H1 (cell line): ENCODE measurements around the gene DNMT3L. TPM values are rescaled to one million over a fixed set of nuclear protein-coding genes. Genes with fewer than 3 reads are reported as not detected.

Source experiments
- MAFK ChIP-seq: IDR thresholded peaks from 2 replicates; pipeline ENCODE4 v1.6.1; 2012; ENCODE audit warnings: low read depth, mild to moderate bottlenecking, improper control_type of control experiment, low read length
- POU5F1 ChIP-seq: IDR thresholded peaks from 2 replicates; pipeline ENCODE4 v1.6.1; 2011; ENCODE audit warnings: low read depth, mild to moderate bottlenecking, low read length, moderate library complexity
- SAP30 ChIP-seq: fragments of 300-600 bp; sonication (generic); IDR thresholded peaks from 2 replicates; pipeline ENCODE4 v1.7.1; 2012; ENCODE audit warnings: low read length, moderate library complexity, mild to moderate bottlenecking, inconsistent platforms; ENCODE audit not compliant: insufficient read depth, insufficient replicate concordance
- SRF ChIP-seq: IDR thresholded peaks from 2 replicates; pipeline ENCODE4 v1.6.1; 2011; ENCODE audit warnings: mild to moderate bottlenecking, low read depth, low read length, moderate library complexity
- polyA plus RNA-seq, 7 experiments: library from polyadenylated mRNA; depleted of rRNA in 3 of 7; stranded (reverse) in 5 of 7; unstranded in 2 of 7; fragments of >200 nt in 5 of 7; fragments of 200-250 nt in 2 of 7; gene quantifications; 1 replicate in 5 of 7; 2 replicates in 1 of 7; 4 replicates in 1 of 7; pipeline versions ENCODE4 v1.2.1 to v1.2.3, GENCODE V29; 2011 to 2013; ENCODE audit warnings: missing spikeins in 2 of 7, mixed read lengths in 2 of 7
- total RNA-seq: library from RNA; stranded (reverse); fragmentation: NEBNext Ultra II Directional; extraction: Animal tissue kit (Norgen Biotek cat#: 25700); gene quantifications from 2 replicates; pipeline ENCODE4 v1.2.1, GENCODE V29; 2021

The DNMT3L gene
- total and polyA plus RNA-seq, 2 of the 8 experiments (the other 6 are each of a cell fraction or from before 2014, with no cell fraction given): 0.06 TPM; not detected in 1

DNA sequence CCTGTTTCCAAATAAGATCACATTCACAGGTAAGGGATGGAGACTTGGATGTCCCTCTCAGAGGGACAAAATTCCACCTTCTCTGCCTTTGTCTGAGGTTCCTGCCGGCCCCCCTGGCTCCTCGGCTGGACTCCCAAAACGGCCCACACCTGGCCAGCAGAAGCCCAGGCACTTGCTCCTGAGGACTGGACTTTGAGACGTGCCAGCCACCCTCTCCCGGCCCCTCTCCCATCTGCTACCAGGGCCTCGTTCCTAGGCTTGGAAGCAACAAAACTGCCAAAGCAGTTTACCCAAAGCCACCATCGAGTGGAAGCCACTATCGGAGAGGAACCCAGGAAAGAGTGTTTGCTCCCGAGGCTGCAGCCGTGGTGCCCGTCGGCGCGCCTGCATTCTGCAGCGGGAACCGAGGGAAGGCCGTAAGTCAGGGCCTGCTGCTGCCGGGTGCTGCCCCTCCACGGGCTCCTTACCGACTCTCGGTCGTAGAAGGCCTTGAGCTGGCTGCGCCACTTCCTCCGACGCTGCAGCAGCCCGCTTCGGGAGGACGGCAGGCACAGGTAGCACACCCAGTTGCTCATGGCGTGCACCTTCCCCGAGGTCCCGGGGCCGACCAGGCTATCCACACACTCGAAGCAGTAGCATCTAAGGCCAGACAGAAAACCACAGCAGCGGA, 3.5 kb downstream of the DNMT3L start (continued):
- TF ChIP-seq SAP30 (no peak), SRF (no peak), POU5F1 (no peak), MAFK (no peak)
